Spleen (tissue), 7 donors: Measurements from ENCODE around the gene NUCB2.

Experiments
- CTCF ChIP-seq, 11 experiments: fragments of 200-600 bp in 7 of 11; fragments of 450-650 bp in 4 of 11; sonication (generic) in 4 of 11; IDR thresholded peaks in 8 of 11; conservative IDR thresholded peaks in 3 of 11; 1 replicate in 7 of 11; 2 replicates in 4 of 11; pipeline versions ENCODE4 v1.4.0 to v1.8.0; 2016 to 2021; ENCODE audit warnings: antibody characterized with exemption in 11 of 11, inconsistent platforms in 4 of 11, mild to moderate bottlenecking in 1 of 11
- POLR2A ChIP-seq, 3 donors: fragments of 450-650 bp; IDR thresholded peaks; one replicate each; pipeline ENCODE4 v1.5.1; 2017; ENCODE audit warnings: antibody characterized with exemption in 3 of 3, mild to moderate bottlenecking in 1 of 3
- POLR2AphosphoS5 ChIP-seq, 3 donors: sonication (generic); formaldehyde crosslinking; IDR thresholded peaks; one replicate each; pipeline ENCODE4 v1.5.1; 2017; ENCODE audit warnings: antibody characterized with exemption in 3 of 3
- donor health status: DM: no; HTN: no; CAD: no; lungs with moderate emphysema.
- donor health status: DM: no; HTN: no; CAD: no.
- donor health status: DM: no; HTN: no; CAD: no.

GRCh38 chr11:17333799-17334586 is 57.5 kb downstream of the NUCB2 start:
- TF ChIP-seq POLR2AphosphoS5 (IDR thresholded peaks at IDR 0.05) (no peak), CTCF (IDR thresholded peaks at IDR 0.05 in 8 of 11, conservative IDR thresholded peaks at IDR 0.05 in 3 of 11) (no peak), POLR2A (IDR thresholded peaks at IDR 0.05) (no peak)
